SK-N-SH treated with all-trans-retinoic acid at 6 μM for 48 hours (cell line): ENCODE results near the gene TLCD1.

Experiments used
- ATAC-seq: fragments of 200-7000 bp; cut with Tn5 transposase; 3 replicates; pipeline ENCODE4 v1.9.1; 2020; ENCODE audit warnings: mild to moderate bottlenecking, moderate library complexity
- BACH2 ChIP-seq: fragments of 250-450 bp; sonication (Bioruptor Pico); IDR thresholded peaks from 2 replicates; pipeline ENCODE4 v1.9.0; 2021; ENCODE audit warnings: mild to moderate bottlenecking, borderline replicate concordance
- CREB5 ChIP-seq: fragments of 250-450 bp; sonication (Bioruptor Pico); IDR thresholded peaks from 2 replicates; pipeline ENCODE4 v1.5.1; 2020; ENCODE audit warnings: low read depth, mild to moderate bottlenecking, moderate library complexity
- CSDC2 ChIP-seq: fragments of 250-450 bp; sonication (Bioruptor Pico); IDR thresholded peaks from 2 replicates; pipeline ENCODE4 v1.5.0; 2020; ENCODE audit warnings: mild to moderate bottlenecking, moderate library complexity
- ESRRG ChIP-seq: fragments of 250-450 bp; sonication (Bioruptor Pico); IDR thresholded peaks from 2 replicates; pipeline ENCODE4 v1.6.1; 2021; ENCODE audit warnings: mild to moderate bottlenecking
- ISL1 ChIP-seq: fragments of 250-450 bp; sonication (Bioruptor Pico); IDR thresholded peaks from 2 replicates; pipeline ENCODE4 v2.1.2; 2022; ENCODE audit warnings: mild to moderate bottlenecking, moderate library complexity
- OSR1 ChIP-seq: fragments of 250-450 bp; sonication (Bioruptor Pico); IDR thresholded peaks from 2 replicates; pipeline ENCODE4 v1.8.0; 2022; ENCODE audit warnings: moderate library complexity, mild to moderate bottlenecking, inconsistent platforms
- PATZ1 ChIP-seq: fragments of 250-450 bp; sonication (Bioruptor Pico); IDR thresholded peaks from 2 replicates; pipeline ENCODE4 v1.8.0; 2020; ENCODE audit warnings: mild to moderate bottlenecking, moderate library complexity, borderline replicate concordance
- POU6F1 ChIP-seq: fragments of 250-450 bp; sonication (Bioruptor Pico); IDR thresholded peaks from 2 replicates; pipeline ENCODE4 v1.8.0; 2021; ENCODE audit warnings: low read depth, mild to moderate bottlenecking, moderate library complexity, borderline replicate concordance
- PPARA ChIP-seq: fragments of 250-450 bp; sonication (Bioruptor Pico); IDR thresholded peaks from 2 replicates; pipeline ENCODE4 v1.5.0; 2020; ENCODE audit warnings: mild to moderate bottlenecking, borderline replicate concordance
- RARB ChIP-seq: fragments of 250-450 bp; sonication (Bioruptor Pico); IDR thresholded peaks from 2 replicates; pipeline ENCODE4 v1.8.0; 2021; ENCODE audit warnings: mild to moderate bottlenecking, moderate library complexity
- SNAI2 ChIP-seq: fragments of 250-450 bp; sonication (Bioruptor Pico); IDR thresholded peaks from 2 replicates; pipeline ENCODE4 v1.5.0; 2020; ENCODE audit warnings: mild to moderate bottlenecking, moderate library complexity
- TCF4 ChIP-seq: fragments of 250-450 bp; sonication (Bioruptor Pico); IDR thresholded peaks from 2 replicates; pipeline ENCODE4 v1.8.0; 2021; ENCODE audit warnings: mild to moderate bottlenecking, moderate library complexity, borderline replicate concordance
- TSHZ2 ChIP-seq: fragments of 250-450 bp; sonication (Bioruptor Pico); IDR thresholded peaks from 2 replicates; pipeline ENCODE4 v1.5.0; 2020; ENCODE audit warnings: mild to moderate bottlenecking, moderate library complexity
- ZFP3 ChIP-seq: fragments of 250-450 bp; sonication (Bioruptor Pico); IDR thresholded peaks from 2 replicates; pipeline ENCODE4 v1.5.0; 2020; ENCODE audit warnings: mild to moderate bottlenecking, moderate library complexity
- ZFP30 ChIP-seq: fragments of 450-650 bp; formaldehyde crosslinking; IDR thresholded peaks from 2 replicates; pipeline ENCODE4 v1.5.0; 2022; ENCODE audit warnings: mild to moderate bottlenecking, moderate library complexity
- ZNF565 ChIP-seq: fragments of 450-650 bp; formaldehyde crosslinking; conservative IDR thresholded peaks from 2 replicates; pipeline ENCODE4 v1.5.0; 2020; ENCODE audit warnings: low read depth, mild to moderate bottlenecking, moderate library complexity
- ZNF70 ChIP-seq: fragments of 450-650 bp; formaldehyde crosslinking; IDR thresholded peaks from 2 replicates; pipeline ENCODE4 v1.5.0; 2020; ENCODE audit warnings: mild to moderate bottlenecking, moderate library complexity
- ZNF8 ChIP-seq: fragments of 450-650 bp; formaldehyde crosslinking; IDR thresholded peaks from 2 replicates; pipeline ENCODE4 v1.5.0; 2020; ENCODE audit warnings: mild to moderate bottlenecking, moderate library complexity

The TLCD1 gene

GRCh38 chr17:28747801-28748750 is 22.0 kb upstream of the TLCD1 start:
- no peak for ATAC-seq
- no peak for TF ChIP-seq RARB (CRISPR knock-in tag)
- TF ChIP-seq ZNF8 (CRISPR knock-in tag) = no peak
- TF ChIP-seq PPARA (CRISPR knock-in tag) = no peak
- no peak for TF ChIP-seq TSHZ2 (CRISPR knock-in tag)
- no peak for TF ChIP-seq ESRRG (CRISPR knock-in tag)

- no peak for ATAC-seq
- TF ChIP-seq TCF4 (CRISPR knock-in tag) = no peak
- no peak for TF ChIP-seq TSHZ2 (CRISPR knock-in tag)
- TF ChIP-seq SNAI2 (CRISPR knock-in tag) = no peak
- no peak for TF ChIP-seq ZFP3
- TF ChIP-seq ISL1 = no peak
- TF ChIP-seq RARB (CRISPR knock-in tag) = no peak
- TF ChIP-seq POU6F1 = no peak
- TF ChIP-seq OSR1 = no peak
- no peak for TF ChIP-seq BACH2 (CRISPR knock-in tag)
- TF ChIP-seq ZNF70 (CRISPR knock-in tag) = no peak
- no peak for TF ChIP-seq PPARA (CRISPR knock-in tag)
- TF ChIP-seq ZNF8 (CRISPR knock-in tag) = no peak
- no peak for TF ChIP-seq ZNF565 (CRISPR knock-in tag)
- no peak for TF ChIP-seq CREB5 (CRISPR knock-in tag)
- TF ChIP-seq ESRRG (CRISPR knock-in tag) = no peak
- no peak for TF ChIP-seq PATZ1 (CRISPR knock-in tag)
- TF ChIP-seq ZFP30 = no peak
- TF ChIP-seq CSDC2 (CRISPR knock-in tag) = no peak
Observed at GRCh38 chr17:28747051-28747691, 21.1 kb upstream of the TLCD1 start.
